ENCODE measurements around the gene KCNJ1. TPM values are rescaled to one million over a fixed set of nuclear protein-coding genes. Genes with fewer than 3 reads are reported as not detected.
A peak's percentile ranks its signal among the peaks of the same experiment; 100 is the strongest.

KCNJ1 gene
- total RNA-seq, 1 donor from 2014 or later = under 0.01 TPM

- Histone ChIP-seq H3K4me3 (ENCODE audit: low read depth, low read length) (no peak overlapping the region), H3K27me3 (ENCODE audit: control insufficient read depth, insufficient read depth, low read length) (no peaks in the 10 kb centered on the region), H3K36me3 (ENCODE audit: control insufficient read depth, insufficient read depth, low read length) (no peaks in the 10 kb centered on the region)
- DNase-seq (ENCODE audit: low read depth) (no peak), FAIRE-seq (no peak)
- TF ChIP-seq CTCF (IDR thresholded peaks at IDR 0.05; ENCODE audit: insufficient read depth, low read length, severe bottlenecking) = no peak
Observed at GRCh38 chr11:128825050-128825784, 41.9 kb downstream of the KCNJ1 start.

GRCh38 chr11:128824191-128825049 lies 42.7 kb downstream of the KCNJ1 start:
- FAIRE-seq (no peak), DNase-seq (ENCODE audit: low read depth) (no peak)
- no peak for TF ChIP-seq CTCF (IDR thresholded peaks at IDR 0.05; ENCODE audit: insufficient read depth, low read length, severe bottlenecking)
- peak overlapping the region; percentile 6 for H3K4me3 ChIP-seq (ENCODE audit: low read depth, low read length)
- H3K27me3 ChIP-seq (ENCODE audit: control insufficient read depth, insufficient read depth, low read length) = no peaks in the 10 kb centered on the region
- H3K36me3 ChIP-seq (ENCODE audit: control insufficient read depth, insufficient read depth, low read length) = no peaks in the 10 kb centered on the region

- Histone ChIP-seq H3K27me3 (ENCODE audit: control insufficient read depth, insufficient read depth, low read length) (no peaks in the 10 kb centered on the region), H3K4me3 (ENCODE audit: low read depth, low read length) (no peak overlapping the region), H3K36me3 (ENCODE audit: control insufficient read depth, insufficient read depth, low read length) (no peaks in the 10 kb centered on the region)
- TF ChIP-seq CTCF (IDR thresholded peaks at IDR 0.05; ENCODE audit: insufficient read depth, low read length, severe bottlenecking) = no peak
- DNase-seq (ENCODE audit: low read depth) (no peak), FAIRE-seq (no peak)
Observed at GRCh38 chr11:128823753-128824152, 43.3 kb downstream of the KCNJ1 start.

GRCh38 chr11:128822130-128822529 lies 45.0 kb downstream of the KCNJ1 start:
- peak; percentile 23 for FAIRE-seq
- H3K4me3 ChIP-seq (ENCODE audit: low read depth, low read length) = no peak overlapping the region
- no peak for TF ChIP-seq CTCF (IDR thresholded peaks at IDR 0.05; ENCODE audit: insufficient read depth, low read length, severe bottlenecking)

GRCh38 chr11:128821556-128821955 lies 45.5 kb downstream of the KCNJ1 start:
- H3K4me3 ChIP-seq (ENCODE audit: low read depth, low read length) = no peak overlapping the region
- no peak for TF ChIP-seq CTCF (IDR thresholded peaks at IDR 0.05; ENCODE audit: insufficient read depth, low read length, severe bottlenecking)
- FAIRE-seq (no peak), DNase-seq (ENCODE audit: low read depth) (no peak)
- no peaks in the 10 kb centered on the region for H3K36me3 ChIP-seq (ENCODE audit: control insufficient read depth, insufficient read depth, low read length)
- no peaks in the 10 kb centered on the region for H3K27me3 ChIP-seq (ENCODE audit: control insufficient read depth, insufficient read depth, low read length)

More at GRCh38 chr11:128822130-128822529, 45.0 kb downstream of the KCNJ1 start:
- Histone ChIP-seq H3K27me3 (ENCODE audit: control insufficient read depth, insufficient read depth, low read length) (no peaks in the 10 kb centered on the region), H3K36me3 (ENCODE audit: control insufficient read depth, insufficient read depth, low read length) (no peaks in the 10 kb centered on the region)
- no peak for DNase-seq (ENCODE audit: low read depth)

All from bronchial epithelial cell (primary cell).